B cell (primary cell): Measurements from ENCODE around the gene TTLL8.

Experiments used
- CTCF ChIP-seq: fragments of 200-600 bp; IDR thresholded peaks from one replicate; pipeline ENCODE4 v1.8.0; 2022; ENCODE audit warnings: antibody characterized with exemption, mild to moderate bottlenecking
- EZH2 ChIP-seq: IDR thresholded peaks from 2 replicates; pipeline ENCODE4 v1.6.1; 2012; ENCODE audit warnings: borderline replicate concordance, low read depth, mild to moderate bottlenecking, moderate library complexity, low read length; ENCODE audit not compliant: insufficient read depth, poor library complexity, severe bottlenecking

GRCh38 chr22:50057278-50058060, 629 bp downstream of the TTLL8 start:
- TF ChIP-seq CTCF (no peak), EZH2 (no peak)
